Osteocyte (in vitro differentiated cells): ENCODE measurements around the gene HYAL2. TPM values are rescaled to one million over a fixed set of nuclear protein-coding genes. Genes with fewer than 3 reads are reported as not detected.
A peak's percentile ranks its signal among the peaks of the same experiment; 100 is the strongest.
"Not testable (repeated sequence)": the region's sequence is repeated elsewhere in the genome, so short reads cannot be mapped to it uniquely, and the experiment has no call there.

Experiments used
- DNase-seq: peaks from one replicate; pipeline ENCODE4 v3.0.0; 2021; ENCODE audit warnings: mixed read lengths; ENCODE audit not compliant: unreplicated experiment; ENCODE audit errors: extremely low spot score
- H3K27ac Mint-ChIP-seq: one replicate; pipeline ENCODE4 v1.8.0; 2021; ENCODE audit warnings: mild to moderate bottlenecking, mixed read lengths; ENCODE audit not compliant: unreplicated experiment
- H3K27me3 Mint-ChIP-seq: one replicate; pipeline ENCODE4 v1.8.0; 2021; ENCODE audit warnings: mixed read lengths; ENCODE audit not compliant: unreplicated experiment
- H3K36me3 Mint-ChIP-seq: one replicate; pipeline ENCODE4 v1.8.0; 2021; ENCODE audit warnings: mixed read lengths; ENCODE audit not compliant: unreplicated experiment
- H3K4me1 Mint-ChIP-seq: one replicate; pipeline ENCODE4 v1.8.0; 2021; ENCODE audit warnings: mixed read lengths; ENCODE audit not compliant: unreplicated experiment
- H3K4me3 Mint-ChIP-seq: one replicate; pipeline ENCODE4 v1.8.0; 2021; ENCODE audit warnings: mild to moderate bottlenecking, moderate library complexity, mixed read lengths; ENCODE audit not compliant: unreplicated experiment
- H3K9me3 Mint-ChIP-seq: one replicate; pipeline ENCODE4 v1.8.0; 2021; ENCODE audit warnings: mixed read lengths; ENCODE audit not compliant: unreplicated experiment
- total RNA-seq: library from RNA; stranded (reverse); gene quantifications from 2 replicates; pipeline ENCODE4 v1.2.1, GENCODE V29; 2021
- TF ChIP-seq, protein P1 (sequence below): fragments of 200-600 bp; sonication (generic); IDR thresholded peaks from 2 replicates; pipeline ENCODE4 v1.5.0; 2021; ENCODE audit warnings: antibody characterized with exemption, mild to moderate bottlenecking, moderate library complexity

HYAL2 gene
- total RNA-seq, 1 donor from 2014 or later = 37.0 TPM

DNA sequence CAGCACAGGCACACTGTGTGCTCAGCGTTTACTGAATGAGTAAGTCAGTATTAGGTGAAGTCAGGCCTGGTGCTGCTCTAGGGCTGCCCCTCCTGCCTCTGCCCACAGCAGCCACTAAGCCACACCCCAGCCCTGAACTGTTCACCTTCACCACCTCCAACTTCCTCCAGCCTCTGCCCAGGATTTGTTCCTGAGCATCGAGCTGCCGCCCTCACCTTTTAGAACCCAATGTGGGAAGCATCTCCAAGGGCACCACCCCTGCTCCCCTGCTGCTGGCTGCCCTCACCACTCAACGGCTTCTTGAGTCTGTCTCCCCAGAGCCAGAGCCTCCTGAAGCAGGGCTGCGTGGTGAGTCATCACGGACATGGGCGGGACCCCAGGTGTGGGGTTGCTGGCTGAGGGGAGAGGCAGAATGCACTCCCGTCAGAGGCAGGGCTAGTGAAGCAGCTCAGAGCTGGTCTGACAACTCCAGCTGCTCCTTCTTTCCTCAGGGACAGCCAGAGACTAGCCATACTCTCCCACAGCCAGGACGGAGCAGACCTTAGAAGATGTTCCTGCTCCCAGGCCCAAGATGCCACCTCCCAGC is 5.8 kb downstream of the HYAL2 start:
- no peak for DNase-seq
- TF ChIP-seq, protein P1, sequence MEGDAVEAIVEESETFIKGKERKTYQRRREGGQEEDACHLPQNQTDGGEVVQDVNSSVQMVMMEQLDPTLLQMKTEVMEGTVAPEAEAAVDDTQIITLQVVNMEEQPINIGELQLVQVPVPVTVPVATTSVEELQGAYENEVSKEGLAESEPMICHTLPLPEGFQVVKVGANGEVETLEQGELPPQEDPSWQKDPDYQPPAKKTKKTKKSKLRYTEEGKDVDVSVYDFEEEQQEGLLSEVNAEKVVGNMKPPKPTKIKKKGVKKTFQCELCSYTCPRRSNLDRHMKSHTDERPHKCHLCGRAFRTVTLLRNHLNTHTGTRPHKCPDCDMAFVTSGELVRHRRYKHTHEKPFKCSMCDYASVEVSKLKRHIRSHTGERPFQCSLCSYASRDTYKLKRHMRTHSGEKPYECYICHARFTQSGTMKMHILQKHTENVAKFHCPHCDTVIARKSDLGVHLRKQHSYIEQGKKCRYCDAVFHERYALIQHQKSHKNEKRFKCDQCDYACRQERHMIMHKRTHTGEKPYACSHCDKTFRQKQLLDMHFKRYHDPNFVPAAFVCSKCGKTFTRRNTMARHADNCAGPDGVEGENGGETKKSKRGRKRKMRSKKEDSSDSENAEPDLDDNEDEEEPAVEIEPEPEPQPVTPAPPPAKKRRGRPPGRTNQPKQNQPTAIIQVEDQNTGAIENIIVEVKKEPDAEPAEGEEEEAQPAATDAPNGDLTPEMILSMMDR = no peak
- H3K4me3 Mint-ChIP-seq = no peak overlapping the region
- peaks cover 7% of the 10 kb centered on the region for H3K36me3 Mint-ChIP-seq
- peaks cover 23% of the 10 kb centered on the region for H3K4me1 Mint-ChIP-seq
- no peaks in the 10 kb centered on the region for H3K27me3 Mint-ChIP-seq
- no peaks in the 10 kb centered on the region for H3K9me3 Mint-ChIP-seq
- H3K27ac Mint-ChIP-seq = peak overlapping the region; percentile 34

DNA sequence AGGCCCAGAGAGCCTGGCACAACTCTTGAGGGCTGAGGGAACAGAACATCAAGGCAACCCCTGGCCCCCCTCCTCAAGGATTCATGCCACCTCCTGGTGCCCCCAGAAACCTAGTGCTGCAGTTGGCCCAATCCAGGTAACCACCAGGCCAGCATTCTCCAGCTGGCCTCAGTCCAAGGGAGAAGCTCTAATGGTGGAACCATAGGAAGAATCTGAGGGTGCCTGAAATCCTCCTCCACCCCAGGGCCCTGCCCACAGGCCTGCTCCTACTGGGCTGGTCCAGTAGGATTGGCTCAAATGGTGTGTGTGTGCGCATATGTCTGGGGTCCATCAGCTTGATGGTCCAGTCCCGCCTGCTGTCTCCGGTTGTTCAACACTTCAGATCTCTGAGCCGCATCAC is 7.7 kb downstream of the HYAL2 start:
- no peak for DNase-seq
- Mint-ChIP-seq H3K36me3 (peaks cover 7% of the 10 kb centered on the region), H3K4me3 (no peak overlapping the region), H3K9me3 (no peaks in the 10 kb centered on the region), H3K27me3 (no peaks in the 10 kb centered on the region), H3K4me1 (peaks cover 15% of the 10 kb centered on the region), H3K27ac (no peak overlapping the region)
- TF ChIP-seq, protein P1 = no peak

DNA sequence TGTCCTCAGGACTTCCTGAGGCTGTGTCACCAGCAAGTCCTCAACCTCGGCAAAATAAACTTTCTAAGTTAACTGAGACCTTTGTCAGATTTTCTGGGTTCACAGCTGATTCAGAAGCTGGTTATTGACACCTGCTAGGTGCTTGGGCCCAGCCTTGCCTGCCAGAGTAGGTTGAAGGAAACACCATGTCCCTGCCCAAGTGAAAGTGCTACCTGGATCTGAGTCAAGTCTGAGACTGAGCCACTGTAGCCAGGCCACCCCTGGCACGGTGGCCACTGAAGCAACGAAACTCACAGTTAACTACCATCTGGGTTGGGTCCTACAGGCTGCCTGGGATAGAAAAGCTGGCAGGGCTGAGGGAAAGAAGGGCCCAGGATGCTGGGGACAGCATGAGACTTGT is 8.2 kb downstream of the HYAL2 start:
- TF ChIP-seq, protein P1 = no peak
- H3K4me3 Mint-ChIP-seq = no peak overlapping the region

DNA sequence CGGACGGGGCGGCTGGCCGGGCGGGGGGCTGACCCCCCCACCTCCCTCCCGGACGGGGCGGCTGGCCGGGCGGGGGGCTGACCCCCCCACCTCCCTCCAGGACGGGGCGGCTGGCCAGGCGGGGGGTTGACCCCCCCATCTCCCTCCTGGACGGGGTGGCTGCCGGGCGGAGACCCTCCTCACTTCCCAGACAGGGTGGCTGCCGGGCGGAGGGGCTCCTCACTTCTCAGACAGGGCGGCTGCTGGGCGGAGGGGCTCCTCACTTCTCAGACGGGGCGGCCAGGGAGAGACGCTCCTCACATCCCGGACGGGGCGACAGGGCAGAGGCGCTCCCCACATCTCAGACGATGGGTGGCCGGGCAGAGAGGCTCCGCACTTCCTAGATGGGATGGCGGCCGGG is 10.5 kb downstream of the HYAL2 start:
- H3K27me3 Mint-ChIP-seq, DNase-seq, H3K27ac Mint-ChIP-seq, H3K9me3 Mint-ChIP-seq, H3K4me3 Mint-ChIP-seq, H3K4me1 Mint-ChIP-seq, H3K36me3 Mint-ChIP-seq: not testable (repeated sequence)

More for the DNA sequence above, 8.2 kb downstream of the HYAL2 start:
- DNase-seq = no peak
- Mint-ChIP-seq H3K27me3 (no peaks in the 10 kb centered on the region), H3K36me3 (peaks cover 7% of the 10 kb centered on the region), H3K4me1 (peaks cover 10% of the 10 kb centered on the region), H3K27ac (no peak overlapping the region), H3K9me3 (no peaks in the 10 kb centered on the region)

DNA sequence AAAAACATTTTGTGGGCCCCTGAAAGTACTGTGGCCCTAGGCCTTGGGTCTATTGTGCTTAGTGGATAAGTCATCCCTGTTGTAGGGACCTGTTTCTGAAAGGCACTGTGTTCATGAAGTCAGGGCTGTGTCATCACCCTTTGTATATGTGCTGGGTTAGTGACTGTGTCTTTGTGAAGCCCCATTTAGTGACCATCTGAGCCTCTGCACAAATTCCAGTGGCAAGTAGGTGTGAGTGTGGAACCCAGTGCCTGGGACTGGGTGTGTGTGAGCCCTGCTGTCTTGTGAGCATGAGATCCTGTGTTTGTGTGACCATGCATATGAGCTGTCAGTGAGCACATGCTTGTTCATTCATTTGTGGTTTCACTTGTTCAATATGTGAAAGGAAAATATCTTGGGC is 17.9 kb downstream of the HYAL2 start:
- Mint-ChIP-seq H3K36me3 (no peaks in the 10 kb centered on the region), H3K4me3 (no peak overlapping the region), H3K9me3 (no peaks in the 10 kb centered on the region), H3K4me1 (peaks cover 14% of the 10 kb centered on the region), H3K27me3 (no peaks in the 10 kb centered on the region), H3K27ac (no peak overlapping the region)
- no peak for DNase-seq
- TF ChIP-seq, protein P1 = no peak
